ENCODE results near the gene SPAG16.

The SPAG16 gene

DNA sequence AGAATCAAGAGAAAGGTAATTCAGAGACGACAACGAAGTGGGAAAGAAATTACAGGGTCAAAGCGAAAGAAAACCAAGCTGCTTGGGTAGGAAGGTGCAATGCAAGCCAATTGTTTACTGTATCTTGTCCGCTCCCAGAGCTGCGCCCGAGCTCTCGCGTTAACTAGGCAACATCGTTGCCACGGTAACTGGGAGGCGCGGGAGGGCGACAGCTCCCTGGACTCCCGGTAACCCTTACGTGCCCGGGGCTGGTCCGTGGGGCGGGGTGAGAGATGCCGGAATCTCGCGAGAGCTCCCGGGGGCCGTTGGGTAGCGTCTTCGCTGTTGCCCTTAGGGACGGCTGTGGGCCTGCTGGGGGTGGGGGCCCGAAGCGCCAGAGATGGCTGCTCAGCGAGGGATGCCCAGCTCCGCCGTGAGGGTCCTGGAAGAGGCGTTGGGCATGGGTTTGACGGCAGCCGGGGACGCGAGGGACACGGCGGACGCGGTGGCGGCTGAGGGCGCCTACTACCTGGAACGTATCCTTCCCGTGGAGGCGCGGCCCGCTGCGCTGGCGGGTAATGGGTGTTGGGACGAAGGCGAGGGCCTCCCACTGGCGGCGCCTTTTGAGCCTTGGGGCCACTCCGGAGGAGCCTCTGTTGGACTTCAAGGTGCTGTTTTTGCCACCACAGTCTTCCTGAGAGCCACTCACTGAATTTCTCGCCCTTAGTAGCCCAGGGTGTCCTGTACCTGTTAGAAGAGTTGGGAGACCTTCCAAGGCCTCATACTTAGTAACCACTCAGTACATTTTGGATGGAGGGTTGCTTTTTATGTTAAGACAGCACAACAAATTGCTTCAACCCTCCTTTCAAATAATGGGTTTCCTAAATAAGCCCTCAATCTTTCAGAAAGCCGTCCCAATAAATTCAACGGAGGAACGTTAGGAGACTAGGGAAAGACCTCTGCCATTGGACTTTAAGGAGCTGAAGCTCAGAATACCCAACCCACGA is at the start of gene SPAG16:
TSS of gene SPAG16 (plus strand) at position 360 of the 986 bp plus-strand sequence.
- DNase-seq = peak; percentile 98

DNA sequence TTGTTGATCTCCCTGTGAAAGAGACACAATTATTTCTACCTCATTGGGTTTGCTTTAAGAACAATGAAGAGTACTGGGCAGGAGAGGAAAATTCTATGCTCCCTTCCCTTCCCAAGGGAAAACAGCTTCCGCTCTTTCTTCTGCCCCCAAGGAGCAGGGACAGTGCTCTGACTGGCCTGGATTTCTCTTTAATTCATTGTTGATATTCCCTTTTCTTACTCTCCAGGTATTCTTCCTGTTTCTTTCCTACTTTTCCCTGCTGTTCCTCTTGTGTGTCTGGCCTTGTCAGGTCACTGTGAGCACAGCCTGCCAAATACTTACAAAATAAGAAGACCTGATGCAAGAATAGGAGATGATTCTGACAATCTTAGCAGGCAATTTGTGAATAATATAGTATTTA is 49.6 kb upstream of the SPAG16 start:
- no peak for DNase-seq

DNA sequence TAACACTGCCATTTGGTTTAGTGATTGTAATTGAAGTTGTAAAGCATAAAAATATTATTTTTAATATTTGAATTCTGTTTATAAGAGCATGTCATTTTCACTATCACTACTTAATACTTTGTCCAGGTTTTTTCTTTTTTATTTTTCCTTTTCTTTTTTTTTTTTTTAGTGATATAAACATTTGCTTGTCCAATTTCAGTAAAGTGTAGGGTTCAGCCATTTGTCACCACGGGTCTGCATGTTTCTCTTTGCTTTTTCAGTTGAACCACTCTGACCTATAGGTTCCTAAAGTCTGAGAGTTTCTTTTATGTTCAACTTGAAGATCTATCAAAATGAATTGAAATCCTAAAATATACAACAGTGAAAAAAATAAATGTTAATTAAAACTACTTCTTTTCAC is 48.5 kb upstream of the SPAG16 start:
- no peak for DNase-seq

DNA sequence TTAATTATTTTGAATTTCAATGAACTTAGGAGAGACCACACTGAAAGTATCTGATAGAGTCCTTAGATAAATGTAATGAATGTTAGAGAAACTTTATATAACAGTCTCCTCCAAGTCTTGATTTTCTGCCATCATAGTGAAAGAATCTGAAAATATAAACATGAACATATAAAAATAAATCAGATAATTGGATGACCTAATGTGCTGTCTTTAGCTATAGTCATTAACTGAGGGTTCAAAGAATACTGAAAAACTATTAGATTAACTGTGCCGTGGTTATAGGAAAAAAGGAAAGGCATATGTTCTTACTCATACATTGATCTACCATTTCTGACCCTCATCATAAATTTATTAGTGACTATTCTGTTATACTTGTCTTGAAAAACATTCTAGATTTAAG is 47.0 kb upstream of the SPAG16 start:
- DNase-seq = no peak

DNA sequence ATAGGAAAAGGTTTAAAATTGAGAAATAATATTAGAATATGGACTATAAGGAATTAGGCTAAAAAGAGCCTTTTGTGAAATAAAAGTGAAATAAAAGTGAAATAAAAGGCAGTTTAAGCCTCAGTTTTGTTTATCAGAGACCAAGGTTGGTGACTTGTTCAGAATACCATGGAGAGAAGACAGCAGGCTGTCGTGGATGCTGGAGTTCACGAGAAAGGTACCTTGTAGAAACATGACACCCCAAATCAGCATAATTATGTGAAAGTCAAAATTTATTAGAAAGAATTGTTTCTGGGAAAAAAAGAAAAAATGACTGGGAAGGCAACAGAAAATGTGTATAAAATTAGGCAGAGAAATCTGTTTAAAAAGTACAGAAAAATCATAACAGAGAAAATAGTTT is 46.5 kb upstream of the SPAG16 start:
- DNase-seq = no peak

DNA sequence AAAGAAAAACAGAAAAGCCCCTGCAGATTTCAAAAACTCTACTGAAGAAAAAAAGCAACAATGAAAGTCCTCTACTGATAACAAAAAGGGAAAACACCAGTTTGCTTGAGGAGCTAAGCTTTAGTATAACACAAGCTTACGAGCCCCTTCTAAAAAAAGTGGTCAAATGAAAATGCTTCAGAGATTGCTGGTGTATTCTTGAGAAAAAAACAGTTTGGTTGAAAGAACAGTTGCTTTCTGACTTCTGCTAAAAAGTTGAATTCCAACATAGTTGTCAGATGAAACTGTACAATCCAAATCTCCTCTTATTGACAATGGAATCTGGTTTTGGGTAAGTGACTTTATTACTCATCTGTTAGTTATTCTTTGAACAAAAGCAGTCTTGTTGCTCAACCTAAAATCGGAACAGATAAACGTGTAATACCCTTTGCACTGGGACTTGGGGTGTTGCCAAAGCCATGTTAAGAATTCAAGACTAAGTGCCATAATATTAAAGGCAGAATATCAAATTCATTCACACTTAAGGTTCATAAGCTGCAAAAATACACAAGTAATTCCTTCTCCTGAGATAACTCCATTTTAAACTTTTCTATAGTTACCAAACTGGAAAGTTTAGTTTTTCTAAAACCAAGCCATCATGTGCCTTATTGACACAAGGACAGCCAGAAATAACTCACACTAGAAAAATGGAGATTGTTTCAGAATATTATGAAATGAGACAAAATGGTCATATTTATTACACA is 45.3 kb upstream of the SPAG16 start:
- DNase-seq = no peak

DNA sequence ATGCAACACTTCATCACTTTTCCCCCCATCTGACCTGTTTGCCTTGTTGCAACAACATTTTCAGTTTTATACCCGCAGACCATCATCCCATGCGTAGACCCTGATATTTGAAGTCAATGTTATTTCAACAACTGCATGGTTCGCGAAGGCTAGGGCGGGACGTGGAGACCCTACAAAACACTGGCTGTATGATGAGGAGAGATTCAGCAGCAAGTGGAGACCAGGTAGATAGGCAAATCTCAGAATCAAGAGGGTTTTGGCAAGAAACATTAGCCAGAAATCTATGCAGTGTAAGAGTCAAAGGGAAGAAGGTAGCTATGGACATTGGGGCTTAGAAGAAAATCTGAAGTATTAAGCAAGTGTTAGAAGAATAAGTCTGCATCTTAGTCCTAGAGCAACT is 42.4 kb upstream of the SPAG16 start:
- DNase-seq = no peak

DNA sequence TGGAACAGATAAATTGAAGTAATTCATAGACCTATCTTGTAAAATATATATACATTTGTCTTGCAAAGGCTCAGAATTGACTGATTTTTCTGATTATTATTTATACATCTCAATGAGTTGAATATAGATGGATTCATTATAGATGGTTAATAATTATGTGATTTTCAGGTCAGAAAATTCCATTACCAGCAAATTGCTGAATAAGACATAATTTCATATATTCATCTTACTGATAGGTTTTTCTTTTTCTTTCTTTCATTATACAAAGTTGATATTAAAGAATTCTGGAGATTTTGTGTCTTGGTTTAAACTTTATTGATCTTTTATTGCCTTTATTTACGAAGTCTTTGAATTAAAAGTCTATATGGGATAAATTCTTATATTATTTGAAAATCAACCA is 41.6 kb upstream of the SPAG16 start:
- DNase-seq = no peak

DNA sequence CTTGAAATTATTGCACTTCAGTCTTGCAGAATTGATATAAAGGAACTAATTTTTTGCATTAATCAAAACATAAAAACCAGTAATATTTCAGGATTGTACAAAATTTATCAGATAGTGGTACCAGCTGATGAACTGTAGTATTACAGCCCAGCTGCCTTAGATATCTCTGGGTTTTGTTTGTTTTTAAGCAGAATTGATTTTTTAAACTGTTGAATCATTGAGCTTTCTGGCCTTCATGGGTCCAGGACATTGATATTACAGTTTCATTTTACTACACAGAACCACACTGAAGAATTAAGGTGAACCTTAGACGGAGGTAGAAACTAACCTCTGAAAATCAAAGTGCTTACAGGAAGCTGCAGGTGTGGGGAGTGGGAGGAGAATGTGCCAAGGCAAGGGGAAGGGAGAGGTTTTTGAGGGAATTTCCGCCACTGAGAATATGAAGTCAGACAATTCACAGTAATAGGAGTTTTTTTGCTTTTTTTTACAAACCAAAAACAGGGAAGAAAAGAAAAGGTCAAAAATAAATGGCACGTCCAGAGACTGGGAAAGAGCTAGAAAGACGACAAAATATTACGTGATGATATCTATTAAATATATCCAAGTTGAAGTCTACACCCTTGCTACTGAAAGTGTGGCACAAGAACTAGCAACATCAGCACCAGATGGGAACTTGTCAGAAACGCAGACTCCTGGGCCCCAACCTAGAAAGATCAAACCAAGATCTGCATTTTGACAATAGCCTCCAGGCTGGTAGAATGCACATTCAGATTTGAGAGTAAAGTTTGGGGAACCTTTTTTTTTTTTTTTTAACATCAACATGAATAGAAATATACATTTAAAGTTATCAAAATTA is 40.8 kb upstream of the SPAG16 start:
- DNase-seq = no peak

DNA sequence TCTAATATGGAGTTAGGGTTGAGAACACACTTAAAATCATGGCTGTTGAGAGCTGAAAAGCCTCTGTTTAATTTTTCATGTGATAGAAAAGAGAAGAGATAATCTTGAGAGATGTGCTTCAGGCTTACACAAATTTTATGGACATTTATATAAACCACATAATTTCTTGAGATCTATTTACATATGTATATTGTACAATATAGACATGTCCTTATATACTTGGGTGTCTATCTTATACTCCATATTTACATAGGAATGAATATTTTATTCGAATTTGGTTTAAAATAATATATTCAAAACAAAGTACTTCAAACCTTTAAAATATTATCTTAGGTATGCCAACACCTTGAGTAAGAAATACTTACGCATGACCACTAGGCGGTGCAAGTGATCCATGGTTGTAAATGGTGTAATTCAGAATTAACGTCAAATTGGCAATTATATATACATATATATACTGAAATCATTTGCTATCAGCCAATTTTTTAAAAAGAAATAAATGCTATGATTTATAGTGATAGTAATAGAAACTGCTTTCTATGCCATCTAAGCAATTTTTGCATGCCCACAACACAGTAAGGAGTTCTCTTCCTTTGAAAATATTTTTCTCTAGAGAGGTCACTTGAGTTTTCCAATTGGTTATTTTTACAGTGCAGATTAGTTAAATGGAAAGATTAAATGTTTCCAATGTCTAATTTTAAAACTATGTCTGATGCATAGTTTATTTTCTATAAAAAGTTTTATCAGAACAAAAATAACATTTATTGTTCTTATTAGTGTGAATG is 37.6 kb upstream of the SPAG16 start:
- peak; percentile 18 for DNase-seq

DNA sequence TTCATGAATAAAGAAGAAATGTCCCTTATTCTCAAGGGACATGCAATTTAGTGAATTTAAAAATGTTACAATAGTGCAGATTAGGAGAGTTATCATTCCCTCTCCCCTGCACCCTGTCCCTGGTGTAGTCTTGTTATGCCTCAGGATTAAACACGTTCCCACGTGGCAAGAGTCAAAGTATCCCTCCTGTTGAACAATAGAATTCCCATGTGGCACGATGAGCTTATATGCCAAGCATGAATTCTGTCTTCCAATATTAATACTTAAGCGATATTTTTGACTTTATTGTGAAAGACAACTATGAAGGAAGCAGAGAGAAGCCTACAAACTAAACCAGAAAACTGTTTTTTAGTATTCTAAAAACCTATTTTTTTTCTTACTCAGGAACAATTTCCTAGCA is 36.7 kb upstream of the SPAG16 start:
- DNase-seq = no peak

DNA sequence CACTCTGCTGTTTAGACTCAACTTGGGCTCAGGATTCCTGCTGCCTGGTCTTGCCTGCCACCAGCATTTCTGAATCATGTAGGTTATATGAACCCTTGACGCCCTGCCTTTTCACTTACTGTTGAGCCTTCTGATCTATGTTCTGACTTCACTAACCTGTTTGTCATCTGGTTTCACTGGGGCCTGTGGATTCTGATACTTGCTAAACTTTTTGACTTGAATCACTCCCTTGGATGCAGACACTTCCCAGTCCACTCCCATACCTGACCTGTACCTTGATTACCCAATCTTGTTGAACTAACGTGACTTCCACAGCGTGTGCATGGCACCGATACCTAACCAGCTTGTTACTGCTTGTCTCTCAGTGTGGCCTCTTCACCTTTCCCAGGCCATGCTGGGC is 35.6 kb upstream of the SPAG16 start:
- DNase-seq = no peak

DNA sequence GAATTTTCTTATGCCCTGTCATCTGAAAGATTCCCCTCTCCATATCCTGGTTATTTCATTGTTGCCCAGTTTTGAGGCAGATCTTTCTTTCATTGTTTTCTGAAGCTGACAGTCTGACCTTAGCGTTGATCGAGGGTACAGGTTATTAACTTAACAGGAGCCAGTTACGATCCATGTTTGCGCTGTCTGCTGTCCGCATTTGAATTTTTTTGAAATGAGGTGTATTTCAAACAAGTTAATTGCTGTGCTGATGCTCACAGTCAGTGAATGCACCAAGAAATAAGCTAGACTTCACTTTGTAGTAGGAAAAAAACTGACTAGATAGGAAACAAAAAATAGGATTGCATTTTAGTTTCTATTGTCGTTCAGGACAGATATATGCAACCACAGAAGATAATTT is 34.8 kb upstream of the SPAG16 start:
- DNase-seq = no peak

DNA sequence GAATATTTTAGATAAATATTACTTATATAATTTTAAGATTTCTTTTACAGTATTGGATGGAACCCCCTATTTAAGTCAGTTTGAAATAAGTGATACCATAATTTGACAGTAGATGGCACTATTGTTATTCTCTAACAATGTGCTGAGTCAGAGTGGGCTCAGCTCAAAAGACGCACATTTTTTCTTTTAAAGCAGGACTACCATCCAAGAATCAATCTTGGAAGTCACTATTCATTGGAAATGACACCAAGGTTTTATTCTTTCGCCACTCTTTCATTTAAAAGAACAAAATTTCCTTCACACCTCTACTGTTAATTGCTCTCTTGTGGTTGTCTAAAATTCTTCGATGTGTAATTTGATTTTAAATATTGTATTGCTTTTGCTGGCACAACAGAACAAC is 32.6 kb upstream of the SPAG16 start:
- DNase-seq = peak; percentile 63

DNA sequence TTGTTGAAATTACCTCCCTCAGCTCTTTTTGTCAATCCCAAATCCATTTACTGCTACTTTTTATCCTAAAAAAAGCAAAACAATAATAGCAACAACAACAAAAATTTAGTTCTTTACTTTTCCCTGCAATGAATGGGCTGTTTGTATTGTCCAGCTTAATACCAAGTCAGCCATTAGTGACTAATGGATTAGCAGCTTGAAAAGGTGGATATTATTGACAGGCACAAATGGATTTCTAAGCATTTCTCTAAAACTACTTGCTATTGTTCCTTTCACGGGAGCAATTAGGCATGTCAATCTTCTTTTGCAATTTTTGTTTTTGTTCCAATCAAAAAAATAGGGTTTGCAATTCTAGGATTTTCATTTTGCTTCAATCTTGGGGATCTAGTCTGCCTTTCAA is 32.1 kb upstream of the SPAG16 start:
- no peak for DNase-seq

DNA sequence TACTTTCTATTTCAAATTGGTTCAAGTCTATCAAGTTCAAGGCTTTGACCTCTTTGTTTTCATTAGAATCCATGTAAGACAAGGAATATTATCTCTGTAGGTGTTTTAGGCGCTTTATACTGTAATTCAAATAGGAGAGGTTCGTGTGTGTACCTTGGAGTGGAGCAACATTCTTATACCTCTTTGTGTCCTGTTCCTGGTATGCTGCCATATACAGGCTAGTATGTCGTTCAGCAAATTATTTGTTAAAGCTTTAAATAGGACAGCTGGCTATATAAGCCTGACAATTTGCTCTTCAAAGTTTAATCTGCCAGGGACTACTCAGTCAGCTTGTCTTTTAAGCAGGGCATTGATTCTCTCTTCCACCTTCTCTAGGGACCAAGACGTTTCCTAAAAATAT is 31.1 kb upstream of the SPAG16 start:
- peak; percentile 4 for DNase-seq

DNA sequence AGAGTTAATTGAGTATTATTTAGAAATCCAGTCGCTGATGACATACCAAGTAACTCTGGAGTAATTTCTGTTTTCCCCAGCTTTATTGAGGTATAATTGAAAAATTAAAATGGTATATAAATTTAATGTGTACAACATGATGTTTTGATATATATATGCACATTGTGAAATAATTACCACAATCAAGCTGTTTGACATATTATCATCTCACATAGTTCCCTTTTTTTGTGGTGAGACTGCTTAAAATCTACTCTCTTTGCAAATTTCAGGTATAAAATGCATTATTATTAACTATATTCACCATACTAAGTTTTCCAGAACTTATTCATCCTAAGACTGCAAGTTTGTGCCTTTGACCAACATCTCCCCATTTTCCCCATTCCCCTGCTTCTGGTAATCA is 25.0 kb upstream of the SPAG16 start:
- DNase-seq = no peak

DNA sequence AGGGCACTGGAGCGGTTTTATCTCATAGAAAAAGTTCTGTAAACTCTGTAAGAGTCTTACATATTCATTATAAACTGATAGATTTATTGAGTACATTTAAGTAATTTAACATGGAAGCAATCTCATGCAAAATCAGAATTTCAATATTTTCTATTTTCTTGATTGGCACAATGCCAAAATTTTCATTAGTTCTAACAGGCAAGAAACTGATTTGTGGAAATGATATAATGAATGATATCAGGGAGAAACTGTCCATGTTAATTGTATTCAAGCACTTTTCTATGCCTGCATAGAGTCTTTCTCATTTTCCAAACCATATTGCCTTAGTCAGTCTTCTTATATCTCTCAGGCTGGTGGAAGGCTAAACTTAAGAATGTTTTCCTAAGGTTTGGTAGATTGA is 23.0 kb upstream of the SPAG16 start:
- no peak for DNase-seq

DNA sequence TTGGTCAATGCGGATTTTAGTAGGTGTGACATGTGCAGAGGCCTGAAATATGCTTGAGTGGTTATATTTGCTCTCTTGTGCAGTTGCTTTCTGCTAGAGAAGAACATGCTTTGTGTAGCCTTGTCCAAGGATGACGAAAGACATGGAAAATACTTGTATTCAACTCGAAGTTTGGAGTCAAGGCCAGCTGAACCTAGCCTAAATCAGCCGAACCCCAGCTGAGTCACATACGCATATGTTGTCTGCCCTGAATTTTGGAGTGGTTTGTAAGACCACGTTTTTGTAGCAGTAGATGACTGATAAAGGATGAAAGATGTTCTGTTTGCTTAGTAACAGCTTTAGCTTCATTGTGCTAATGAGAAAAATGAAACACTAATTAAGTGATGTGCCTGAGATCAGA is 22.5 kb upstream of the SPAG16 start:
- DNase-seq = peak; percentile 31

DNA sequence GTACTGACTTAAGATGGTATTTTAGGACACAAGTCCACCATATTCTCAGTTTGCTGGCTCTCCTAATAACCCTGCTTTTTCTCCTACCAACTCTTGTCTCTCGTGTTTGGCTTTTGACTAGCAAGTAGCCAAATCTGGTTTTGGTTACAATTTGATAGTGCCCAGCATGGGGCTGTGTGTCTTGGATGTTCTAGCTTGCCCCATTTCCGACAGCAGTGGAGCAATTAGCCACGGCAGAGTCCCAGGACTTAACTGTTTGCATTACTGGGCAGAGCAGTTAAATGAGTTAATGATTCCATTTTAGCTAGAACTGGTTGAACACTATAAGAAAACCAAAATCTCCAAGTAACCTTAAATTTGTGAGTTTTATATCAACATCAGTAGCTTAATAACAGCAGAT is 18.6 kb upstream of the SPAG16 start:
- DNase-seq = no peak

DNA sequence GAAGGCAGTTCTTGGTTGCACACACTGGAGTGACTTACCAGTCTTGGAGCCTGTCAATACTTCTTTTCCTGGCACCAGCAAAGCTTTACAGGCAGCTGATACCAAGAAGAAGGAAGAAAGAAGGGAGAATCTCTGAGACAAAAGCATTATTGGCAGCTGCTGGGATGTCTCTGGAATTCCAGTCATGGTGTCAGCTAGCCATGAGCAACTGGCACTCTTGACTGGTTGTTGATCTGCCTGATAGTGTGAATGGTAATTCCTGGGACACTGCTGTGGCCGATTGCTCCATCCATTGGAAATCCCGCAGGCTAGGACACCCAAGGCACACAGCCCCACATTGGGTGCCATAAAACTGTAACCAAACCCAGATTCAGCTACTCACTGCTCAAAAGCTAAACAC is 17.8 kb upstream of the SPAG16 start:
- no peak for DNase-seq

DNA sequence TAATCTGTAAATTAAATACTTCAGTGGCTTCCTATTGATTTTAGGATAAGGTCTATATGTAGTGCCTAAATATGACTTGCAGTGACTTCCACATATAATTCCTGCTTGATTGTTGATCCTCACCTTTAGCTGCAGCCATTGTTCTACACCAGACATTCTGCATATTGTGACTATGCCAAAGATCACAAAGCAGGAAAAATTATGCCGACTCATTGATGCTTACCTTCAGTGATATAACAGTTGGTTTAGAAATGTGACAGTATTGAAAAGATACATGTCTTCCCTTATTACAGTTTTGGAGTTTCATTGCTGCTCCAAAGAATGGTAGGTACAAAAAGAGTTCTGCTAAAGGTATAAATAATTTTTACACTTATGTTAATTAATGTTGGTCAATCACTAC is 12.3 kb upstream of the SPAG16 start:
- DNase-seq = no peak
